ENCODE results near the gene NNT. TPM values are rescaled to one million over a fixed set of nuclear protein-coding genes. Genes with fewer than 3 reads are reported as not detected.

The NNT gene
- total and polyA plus RNA-seq, 8 donors, result 8.7 to 127 (median 17.5) TPM

DNA sequence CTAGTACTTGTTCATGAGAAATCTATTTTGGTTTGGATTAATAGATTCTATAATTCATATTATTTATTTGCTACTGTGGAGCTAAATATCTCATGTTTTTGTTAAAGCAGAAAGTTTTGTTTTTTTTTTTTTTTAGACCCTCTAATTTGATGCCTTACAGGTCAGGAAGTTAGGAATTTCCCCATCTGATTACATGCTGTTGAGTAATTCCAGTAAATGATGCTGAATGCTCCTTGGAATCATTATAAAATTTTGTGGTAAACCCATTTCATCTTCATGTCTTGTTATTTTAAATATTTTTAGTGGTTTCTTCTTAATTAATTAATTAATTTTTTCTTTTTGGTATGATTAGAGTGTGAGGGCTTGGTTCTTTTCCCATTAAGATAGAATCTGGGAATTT, 35.6 kb downstream of the NNT start:
- Histone ChIP-seq H3K27ac (no peak overlapping the region), H3K27me3 (no peaks in the 10 kb centered on the region), H3K9me3 (no peaks in the 10 kb centered on the region), H3K4me1 (peaks cover 6 to 45% (median 22%) of the 10 kb centered on the region in 4 donors), H3K4me3 (no peak overlapping the region), H3K36me3 (peaks cover 0 to 21% (median 3%) of the 10 kb centered on the region in 4 donors)
- intact Hi-C loops (cut with DNase I; ENCODE audit: low total_unique reads), result no loop called here
- TF ChIP-seq, protein P1, sequence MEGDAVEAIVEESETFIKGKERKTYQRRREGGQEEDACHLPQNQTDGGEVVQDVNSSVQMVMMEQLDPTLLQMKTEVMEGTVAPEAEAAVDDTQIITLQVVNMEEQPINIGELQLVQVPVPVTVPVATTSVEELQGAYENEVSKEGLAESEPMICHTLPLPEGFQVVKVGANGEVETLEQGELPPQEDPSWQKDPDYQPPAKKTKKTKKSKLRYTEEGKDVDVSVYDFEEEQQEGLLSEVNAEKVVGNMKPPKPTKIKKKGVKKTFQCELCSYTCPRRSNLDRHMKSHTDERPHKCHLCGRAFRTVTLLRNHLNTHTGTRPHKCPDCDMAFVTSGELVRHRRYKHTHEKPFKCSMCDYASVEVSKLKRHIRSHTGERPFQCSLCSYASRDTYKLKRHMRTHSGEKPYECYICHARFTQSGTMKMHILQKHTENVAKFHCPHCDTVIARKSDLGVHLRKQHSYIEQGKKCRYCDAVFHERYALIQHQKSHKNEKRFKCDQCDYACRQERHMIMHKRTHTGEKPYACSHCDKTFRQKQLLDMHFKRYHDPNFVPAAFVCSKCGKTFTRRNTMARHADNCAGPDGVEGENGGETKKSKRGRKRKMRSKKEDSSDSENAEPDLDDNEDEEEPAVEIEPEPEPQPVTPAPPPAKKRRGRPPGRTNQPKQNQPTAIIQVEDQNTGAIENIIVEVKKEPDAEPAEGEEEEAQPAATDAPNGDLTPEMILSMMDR (IDR thresholded peaks at IDR 0.05), result no peak
- no peak for TF ChIP-seq POLR2AphosphoS5 (IDR thresholded peaks at IDR 0.05)
- TF ChIP-seq POLR2A (IDR thresholded peaks at IDR 0.05), result no peak
- no peak for DNase-seq

DNA sequence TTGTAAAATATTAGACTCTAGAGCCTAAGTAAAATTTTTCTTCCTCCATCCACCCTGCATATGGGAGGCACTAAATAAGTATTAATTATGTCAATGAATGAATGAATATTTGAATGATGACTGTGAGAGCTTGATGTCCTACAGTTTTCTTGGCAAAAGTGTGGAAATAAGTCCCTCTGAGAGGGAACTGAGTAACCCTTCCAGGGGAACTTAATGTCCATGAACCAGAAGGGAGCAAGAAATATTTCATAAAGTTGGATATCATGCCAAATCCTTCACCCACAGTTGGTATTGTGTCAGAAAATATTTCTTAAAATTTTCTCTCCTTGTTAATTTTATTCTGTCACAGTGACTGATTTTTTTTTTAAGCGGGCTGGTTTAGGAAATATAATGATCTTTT, 36.6 kb downstream of the NNT start:
- H3K27ac ChIP-seq, result no peak overlapping the region
- peaks cover 0 to 17% (median 2%) of the 10 kb centered on the region in 4 donors for H3K36me3 ChIP-seq
- intact Hi-C loops (cut with DNase I; ENCODE audit: low total_unique reads), result no loop called here
- no peaks in the 10 kb centered on the region for H3K27me3 ChIP-seq
- no peak overlapping the region for H3K4me3 ChIP-seq
- peaks cover 6 to 44% (median 21%) of the 10 kb centered on the region in 4 donors for H3K4me1 ChIP-seq
- no peaks in the 10 kb centered on the region for H3K9me3 ChIP-seq
- TF ChIP-seq EP300 (IDR thresholded peaks at IDR 0.05), result no peak
- TF ChIP-seq POLR2AphosphoS5 (IDR thresholded peaks at IDR 0.05), result no peak
- no peak for TF ChIP-seq POLR2A (IDR thresholded peaks at IDR 0.05)
- no peak for DNase-seq
- 91 to 95% (median 93%) methylated on average over 1 of the region's 1 CpG for WGBS, 5 donors

DNA sequence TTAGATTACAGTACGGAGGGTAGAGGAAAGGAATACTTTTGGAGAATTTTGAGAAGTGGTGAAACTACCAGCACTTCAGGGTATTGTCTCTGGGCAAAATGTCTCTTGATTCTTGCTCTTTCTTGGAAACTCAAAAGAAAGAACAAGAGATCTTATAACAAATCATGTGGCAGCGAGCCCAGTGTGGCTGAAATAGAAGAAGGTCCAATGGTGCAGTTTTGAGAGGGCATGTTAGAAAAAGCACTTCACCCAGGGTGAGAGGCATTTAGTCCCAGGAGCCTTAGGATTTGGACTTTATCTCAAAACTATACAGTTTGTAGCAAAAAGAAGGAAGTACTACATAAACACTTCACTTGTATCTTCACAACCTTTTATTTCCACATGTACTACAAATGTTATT, 39.4 kb downstream of the NNT start:
- intact Hi-C loops (cut with DNase I; ENCODE audit: low total_unique reads), result no loop called here
- Histone ChIP-seq H3K4me1 (peaks cover 0 to 25% (median 8%) of the 10 kb centered on the region in 4 donors), H3K36me3 (peaks cover 2 to 35% (median 26%) of the 10 kb centered on the region in 4 donors), H3K4me3 (no peak overlapping the region), H3K27ac (no peak overlapping the region), H3K9me3 (no peaks in the 10 kb centered on the region), H3K27me3 (no peaks in the 10 kb centered on the region)
- no peak for TF ChIP-seq POLR2A (IDR thresholded peaks at IDR 0.05)
- TF ChIP-seq, protein P1 (IDR thresholded peaks at IDR 0.05), result no peak
- no peak for TF ChIP-seq EP300 (IDR thresholded peaks at IDR 0.05)
- TF ChIP-seq POLR2AphosphoS5 (IDR thresholded peaks at IDR 0.05), result no peak
- WGBS, 5 donors, result 83 to 94% (median 89%) methylated on average over 2 of the region's 2 CpGs
- DNase-seq, result no peak

DNA sequence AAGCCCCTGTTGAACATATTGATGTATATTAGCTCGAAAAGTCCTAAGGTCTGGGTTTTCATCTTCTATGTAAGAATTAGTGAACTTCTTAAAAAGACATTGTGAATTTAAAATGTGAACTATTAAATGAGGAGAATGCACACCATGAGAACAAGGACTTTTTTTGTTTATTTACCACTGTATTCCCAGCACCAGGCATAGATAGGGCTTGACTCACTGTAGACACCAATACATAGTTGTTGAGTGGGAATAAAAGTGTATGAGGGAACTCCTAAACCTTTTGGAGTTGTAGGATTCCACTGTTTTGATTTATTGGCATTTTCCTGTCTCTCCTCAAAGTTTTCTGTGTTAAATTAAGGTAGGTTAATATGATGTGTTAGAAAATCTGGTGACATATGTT, 40.3 kb downstream of the NNT start:
- no peak for DNase-seq
- H3K9me3 ChIP-seq, result no peaks in the 10 kb centered on the region
- no peaks in the 10 kb centered on the region for H3K27me3 ChIP-seq
- H3K36me3 ChIP-seq, result peaks cover 2 to 38% (median 34%) of the 10 kb centered on the region in 4 donors
- no peak overlapping the region for H3K4me3 ChIP-seq
- intact Hi-C loops (cut with DNase I; ENCODE audit: low total_unique reads), result no loop called here
- H3K4me1 ChIP-seq, result peaks cover 0 to 25% (median 7%) of the 10 kb centered on the region in 4 donors
- TF ChIP-seq POLR2AphosphoS5 (IDR thresholded peaks at IDR 0.05) (no peak), EP300 (IDR thresholded peaks at IDR 0.05) (no peak), POLR2A (IDR thresholded peaks at IDR 0.05) (no peak)
- TF ChIP-seq, protein P1 (IDR thresholded peaks at IDR 0.05), result no peak
- H3K27ac ChIP-seq, result no peak overlapping the region
- WGBS, 5 donors, result 93 to 100% (median 97%) methylated on average over 1 of the region's 1 CpG

DNA sequence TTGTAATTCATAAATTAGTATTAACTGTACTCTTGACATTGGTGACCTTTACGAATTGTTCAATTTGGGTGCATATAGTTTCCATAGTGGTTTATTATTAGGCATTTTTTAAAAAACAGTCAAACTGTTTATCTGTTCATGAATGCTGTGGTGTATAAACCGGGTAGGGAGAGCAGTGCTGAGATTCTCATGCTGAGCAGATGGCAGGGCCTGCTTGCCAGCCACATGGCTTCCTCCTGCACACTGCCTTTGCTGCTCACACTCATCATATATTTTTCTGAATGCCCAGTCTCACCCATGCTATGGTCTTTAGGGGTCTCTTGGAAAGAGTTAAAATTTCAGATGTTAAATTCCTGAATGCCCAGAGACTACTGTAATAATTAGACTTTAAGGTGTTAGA, 40.8 kb downstream of the NNT start:
- intact Hi-C loops (cut with DNase I; ENCODE audit: low total_unique reads), result no loop called here
- WGBS, 5 donors, result 83 to 90% (median 87%) methylated on average over 2 of the region's 2 CpGs
- no peak overlapping the region for H3K4me3 ChIP-seq

More for the DNA sequence above, 40.8 kb downstream of the NNT start:
- no peak for DNase-seq
- Histone ChIP-seq H3K27ac (no peak overlapping the region), H3K27me3 (no peaks in the 10 kb centered on the region), H3K9me3 (no peaks in the 10 kb centered on the region), H3K36me3 (peaks cover 2 to 42% (median 38%) of the 10 kb centered on the region in 4 donors), H3K4me1 (peaks cover 0 to 25% (median 7%) of the 10 kb centered on the region in 4 donors)
- TF ChIP-seq POLR2AphosphoS5 (IDR thresholded peaks at IDR 0.05) (no peak), POLR2A (IDR thresholded peaks at IDR 0.05) (no peak), EP300 (IDR thresholded peaks at IDR 0.05) (no peak)
- TF ChIP-seq, protein P1 (IDR thresholded peaks at IDR 0.05), result no peak
